Testis (tissue), 3 donors: ENCODE data around the gene TNFAIP3. TPM values are rescaled to one million over a fixed set of nuclear protein-coding genes. Genes with fewer than 3 reads are reported as not detected.

Source experiments
- DNase-seq: peaks from one replicate; pipeline ENCODE4 v3.0.0-alpha.2; 2019
- H3K27ac ChIP-seq, 2 donors: fragments of 200-600 bp; sonication (generic); one replicate each; pipeline ENCODE4 v1.5.1; 2019
- H3K27me3 ChIP-seq: fragments of 200-600 bp; sonication (generic); one replicate; pipeline ENCODE4 v1.5.1; 2019
- H3K36me3 ChIP-seq: fragments of 200-600 bp; sonication (generic); one replicate; pipeline ENCODE4 v1.5.1; 2017; ENCODE audit warnings: low read depth; ENCODE audit errors: missing control alignments
- H3K4me1 ChIP-seq: fragments of 200-600 bp; sonication (generic); one replicate; pipeline ENCODE4 v1.5.1; 2019
- H3K4me3 ChIP-seq, 2 donors: fragments of 200-600 bp; sonication (generic); one replicate each; pipeline ENCODE4 v1.5.1; 2017 to 2019
- H3K9me3 ChIP-seq: fragments of 200-600 bp; sonication (generic); one replicate; pipeline ENCODE4 v1.5.1; 2017
- POLR2A ChIP-seq: fragments of 450-650 bp; IDR thresholded peaks from one replicate; pipeline ENCODE4 v1.6.1; 2017; ENCODE audit warnings: antibody characterized with exemption, mild to moderate bottlenecking, moderate library complexity
- WGBS, 2 donors: methylation state at CpG; one replicate each; pipeline ENCODE4 v1.1.5; 2018; 5-methylcytosine and 5-hydroxymethylcytosine counted together
- intact Hi-C: fragments of 100-400 bp; cut with DNase I; formaldehyde crosslinking; loops from one replicate; pipeline ENCODE4 v1.15.1; 2023; ENCODE audit warnings: low total_unique reads
- polyA plus RNA-seq: library from polyadenylated mRNA; stranded (reverse); fragments of 350-450 nt; fragmentation: Illumina TruSeq; extraction: RNeasy Lipid Tissue Mini Kit (QIAGEN cat#74804); gene quantifications from one replicate; pipeline ENCODE4 v1.2.3, GENCODE V29; 2014; ENCODE audit warnings: low read depth, low replicate concordance; ENCODE audit not compliant: insufficient read depth
- total RNA-seq, 2 donors: library from RNA; depleted of rRNA; stranded (reverse); fragments of >200 nt; gene quantifications; one replicate each; pipeline ENCODE4 v1.2.3, GENCODE V29; 2016
- TF ChIP-seq, protein P1 (sequence below), 3 experiments: fragments of 450-650 bp in 2 of 3; fragments of 200-600 bp in 1 of 3; sonication (generic) in 1 of 3; IDR thresholded peaks; one replicate each; pipeline ENCODE4 v1.5.1; 2016 to 2019; ENCODE audit warnings: antibody characterized with exemption in 3 of 3, mild to moderate bottlenecking in 2 of 3, moderate library complexity in 1 of 3

TNFAIP3 gene
- total and polyA plus RNA-seq, 3 donors from 2014 or later, result 12.6 to 25.1 (median 15.2) TPM

DNA sequence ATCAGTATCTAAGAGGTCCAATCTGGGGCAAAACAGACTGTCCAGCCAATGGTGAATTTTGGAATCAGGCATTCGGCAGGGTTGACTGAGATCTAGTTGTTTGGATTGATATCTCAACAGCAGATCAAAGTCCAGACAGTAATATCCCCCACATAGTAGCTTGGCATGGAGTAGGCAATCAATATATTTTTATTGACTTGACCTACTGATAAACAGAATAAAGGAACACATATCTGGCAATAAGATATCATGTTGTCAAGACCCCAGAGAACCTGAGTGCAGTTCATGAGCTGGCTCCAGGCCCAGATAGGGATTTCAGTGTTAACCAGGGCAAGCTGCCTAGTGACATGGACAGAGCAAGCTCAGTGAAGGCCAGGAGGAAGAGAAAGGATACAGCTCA lies 34.4 kb downstream of the TNFAIP3 start:
- no peaks in the 10 kb centered on the region for H3K36me3 ChIP-seq
- H3K27me3 ChIP-seq, result no peaks in the 10 kb centered on the region
- no peaks in the 10 kb centered on the region for H3K9me3 ChIP-seq
- no peaks in the 10 kb centered on the region for H3K4me1 ChIP-seq
- no peak for TF ChIP-seq POLR2A
- TF ChIP-seq, protein P1, sequence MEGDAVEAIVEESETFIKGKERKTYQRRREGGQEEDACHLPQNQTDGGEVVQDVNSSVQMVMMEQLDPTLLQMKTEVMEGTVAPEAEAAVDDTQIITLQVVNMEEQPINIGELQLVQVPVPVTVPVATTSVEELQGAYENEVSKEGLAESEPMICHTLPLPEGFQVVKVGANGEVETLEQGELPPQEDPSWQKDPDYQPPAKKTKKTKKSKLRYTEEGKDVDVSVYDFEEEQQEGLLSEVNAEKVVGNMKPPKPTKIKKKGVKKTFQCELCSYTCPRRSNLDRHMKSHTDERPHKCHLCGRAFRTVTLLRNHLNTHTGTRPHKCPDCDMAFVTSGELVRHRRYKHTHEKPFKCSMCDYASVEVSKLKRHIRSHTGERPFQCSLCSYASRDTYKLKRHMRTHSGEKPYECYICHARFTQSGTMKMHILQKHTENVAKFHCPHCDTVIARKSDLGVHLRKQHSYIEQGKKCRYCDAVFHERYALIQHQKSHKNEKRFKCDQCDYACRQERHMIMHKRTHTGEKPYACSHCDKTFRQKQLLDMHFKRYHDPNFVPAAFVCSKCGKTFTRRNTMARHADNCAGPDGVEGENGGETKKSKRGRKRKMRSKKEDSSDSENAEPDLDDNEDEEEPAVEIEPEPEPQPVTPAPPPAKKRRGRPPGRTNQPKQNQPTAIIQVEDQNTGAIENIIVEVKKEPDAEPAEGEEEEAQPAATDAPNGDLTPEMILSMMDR (IDR thresholded peaks at IDR 0.05), result no peak
- H3K4me3 ChIP-seq, result no peak overlapping the region
- no peak for DNase-seq
- 66 to 89% methylated on average over 1 of the region's 1 CpG for WGBS, 2 donors
- intact Hi-C loops, result no loop called here
- no peak overlapping the region for H3K27ac ChIP-seq

DNA sequence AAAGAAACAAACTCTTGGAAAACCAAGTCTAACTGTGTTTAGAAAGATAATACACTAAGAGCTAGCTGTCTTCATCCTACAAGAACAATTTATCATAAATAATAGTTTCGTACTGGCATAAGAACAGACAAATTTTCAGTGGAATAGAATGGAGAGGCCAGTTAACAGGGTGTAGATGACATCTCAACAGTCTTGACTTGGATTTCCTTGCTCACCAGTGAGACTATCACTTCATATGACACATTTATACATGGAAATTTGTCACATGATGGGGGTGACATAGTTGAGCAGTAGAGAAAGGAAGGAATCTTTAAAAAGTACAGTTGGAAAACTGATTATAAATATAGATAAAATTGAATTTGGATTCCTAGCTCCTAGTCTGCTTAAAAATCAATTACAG lies 35.6 kb downstream of the TNFAIP3 start:
- Histone ChIP-seq H3K36me3 (no peaks in the 10 kb centered on the region), H3K27me3 (no peaks in the 10 kb centered on the region), H3K4me3 (no peak overlapping the region), H3K4me1 (no peaks in the 10 kb centered on the region), H3K27ac (no peak overlapping the region), H3K9me3 (no peaks in the 10 kb centered on the region)
- DNase-seq, result no peak
- TF ChIP-seq POLR2A, result no peak
- TF ChIP-seq, protein P1 (IDR thresholded peaks at IDR 0.05), result no peak
- intact Hi-C loops, result no loop called here
- WGBS, 2 donors, result 84 to 88% methylated on average over 1 of the region's 1 CpG

DNA sequence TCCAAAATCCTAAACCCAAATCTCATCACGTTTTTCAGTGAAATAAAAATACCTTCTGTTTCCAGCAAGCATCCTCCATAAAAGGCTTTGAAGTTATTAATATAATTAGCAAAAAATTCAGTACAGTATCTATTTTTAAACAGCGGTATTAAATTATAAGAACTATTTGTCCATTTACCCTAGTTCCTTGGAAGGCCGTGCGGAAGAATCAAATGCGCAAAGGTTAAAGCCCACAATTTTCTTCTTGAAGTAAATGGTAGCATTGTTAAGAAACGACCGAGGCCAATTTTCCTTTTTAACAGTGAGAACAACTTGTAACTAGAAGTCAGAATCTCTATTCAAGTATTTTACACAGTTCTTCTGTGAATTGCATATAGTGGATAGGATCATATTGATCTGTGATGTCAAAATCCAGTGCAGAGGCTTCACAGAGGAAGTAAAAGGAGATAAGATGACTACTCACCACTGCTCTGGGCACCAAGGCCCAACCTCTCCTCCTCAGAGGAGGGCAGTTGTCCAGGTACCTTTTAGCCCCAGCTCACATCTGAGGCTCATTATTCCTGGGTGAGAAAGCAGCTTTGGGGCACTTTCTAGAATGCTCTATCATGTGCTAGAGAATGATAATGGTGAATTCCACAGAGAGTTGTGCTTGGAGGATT lies 36.3 kb downstream of the TNFAIP3 start:
- TF ChIP-seq POLR2A, result no peak
- TF ChIP-seq, protein P1 (IDR thresholded peaks at IDR 0.05), result no peak
- 63 to 75% methylated on average over 7 of the region's 7 CpGs for WGBS, 2 donors
- DNase-seq, result no peak
- Histone ChIP-seq H3K4me1 (no peaks in the 10 kb centered on the region), H3K9me3 (no peaks in the 10 kb centered on the region), H3K36me3 (no peaks in the 10 kb centered on the region), H3K27me3 (no peaks in the 10 kb centered on the region), H3K27ac (no peak overlapping the region), H3K4me3 (no peak overlapping the region)
- intact Hi-C loops, result no loop called here

DNA sequence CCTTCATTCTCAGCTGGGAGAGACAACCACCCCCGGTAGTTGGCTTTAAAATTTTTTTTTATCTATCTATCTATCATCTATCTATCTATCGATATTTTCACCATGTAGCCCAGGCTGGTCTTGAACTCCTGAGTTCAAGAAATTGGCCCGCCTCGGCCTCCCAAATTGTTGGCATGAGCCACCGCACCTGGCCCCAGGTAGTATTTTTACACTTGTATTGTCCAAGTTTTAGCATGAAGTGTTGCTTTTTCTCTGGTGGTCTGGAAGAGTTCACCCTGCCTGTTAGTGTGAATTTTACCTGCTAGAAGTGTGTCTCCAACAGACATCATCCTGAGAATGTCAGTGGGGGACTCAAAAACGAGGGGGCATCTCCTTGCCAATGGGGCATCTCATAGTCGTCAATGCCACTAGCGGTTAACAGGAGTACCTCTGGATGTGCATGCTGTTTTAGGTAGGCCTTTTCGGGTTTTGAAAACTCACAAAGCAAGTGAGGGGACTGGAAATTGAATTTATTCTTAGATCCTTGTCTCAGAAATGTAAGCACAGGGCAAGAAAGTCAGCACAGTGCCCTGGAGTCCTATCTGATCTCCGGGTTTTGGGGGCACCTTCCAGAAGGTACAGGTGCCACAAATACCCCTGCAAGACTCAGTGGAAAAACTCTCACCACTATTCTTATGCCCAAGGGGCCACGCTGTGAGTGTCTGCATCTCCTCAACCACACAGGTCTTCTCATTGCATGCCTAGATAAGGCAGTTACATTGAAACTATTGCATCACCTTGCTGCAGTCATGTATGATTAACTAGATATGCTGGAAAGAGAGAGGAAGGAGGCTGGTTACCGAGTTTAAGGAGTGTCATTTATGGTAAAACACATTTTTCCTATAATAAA lies 37.1 kb downstream of the TNFAIP3 start:
- whole genome bisulfite sequencing, 2 donors, result 74 to 77% methylated on average over 12 of the region's 12 CpGs
- Histone ChIP-seq H3K36me3 (no peaks in the 10 kb centered on the region), H3K27ac (no peak overlapping the region), H3K9me3 (no peaks in the 10 kb centered on the region), H3K4me3 (no peak overlapping the region), H3K4me1 (no peaks in the 10 kb centered on the region), H3K27me3 (no peaks in the 10 kb centered on the region)
- no peak for TF ChIP-seq POLR2A
- TF ChIP-seq, protein P1 (IDR thresholded peaks at IDR 0.05), result no peak
- no peak for DNase-seq
- intact Hi-C loops, result no loop called here
